ENCODE results near the gene FAM170B.

The FAM170B gene

GRCh38 chr10:49143249-49143648 is 9.4 kb upstream of the FAM170B start:
- TF ChIP-seq CTCF (IDR thresholded peaks at IDR 0.05; ENCODE audit: low read depth, low read length), result no peak
- no peak overlapping the region for H3K4me3 ChIP-seq (ENCODE audit: low read depth, low read length)
- H3K36me3 ChIP-seq, result no peaks in the 10 kb centered on the region
- no peaks in the 10 kb centered on the region for H3K9me3 ChIP-seq
- DNase-seq, result no peak
- H3K4me1 ChIP-seq, result no peaks in the 10 kb centered on the region; the same call in 1 of the 2 replicates
- no peaks in the 10 kb centered on the region for H3K27me3 ChIP-seq

GRCh38 chr10:49141541-49142332 is 7.9 kb upstream of the FAM170B start:
- Histone ChIP-seq H3K4me3 (ENCODE audit: low read depth, low read length) (no peak overlapping the region), H3K9me3 (no peaks in the 10 kb centered on the region), H3K4me1 (no peaks in the 10 kb centered on the region; the same call in 1 of the 2 replicates), H3K27me3 (no peaks in the 10 kb centered on the region), H3K36me3 (no peaks in the 10 kb centered on the region)
- DNase-seq, result no peak
- TF ChIP-seq CTCF (IDR thresholded peaks at IDR 0.05; ENCODE audit: low read depth, low read length), result no peak

- Histone ChIP-seq H3K4me1 (no peaks in the 10 kb centered on the region; the same call in 1 of the 2 replicates), H3K36me3 (no peaks in the 10 kb centered on the region), H3K4me3 (ENCODE audit: low read depth, low read length) (no peak overlapping the region), H3K27me3 (no peaks in the 10 kb centered on the region), H3K9me3 (no peaks in the 10 kb centered on the region)
- no peak for TF ChIP-seq CTCF (IDR thresholded peaks at IDR 0.05; ENCODE audit: low read depth, low read length)
- DNase-seq, result no peak
Measured at GRCh38 chr10:49140304-49141177, 6.7 kb upstream of the FAM170B start.

- no peak for DNase-seq
- no peak for TF ChIP-seq CTCF (IDR thresholded peaks at IDR 0.05; ENCODE audit: low read depth, low read length)
- H3K27me3 ChIP-seq, result no peaks in the 10 kb centered on the region
- H3K36me3 ChIP-seq, result no peaks in the 10 kb centered on the region
- no peak overlapping the region for H3K4me3 ChIP-seq (ENCODE audit: low read depth, low read length)
- no peaks in the 10 kb centered on the region for H3K9me3 ChIP-seq
- H3K4me1 ChIP-seq, result no peaks in the 10 kb centered on the region; the same call in 1 of the 2 replicates
Measured at GRCh38 chr10:49139846-49140195, 6.0 kb upstream of the FAM170B start.

GRCh38 chr10:49139028-49139845 is 5.4 kb upstream of the FAM170B start:
- Histone ChIP-seq H3K36me3 (no peaks in the 10 kb centered on the region), H3K27me3 (no peaks in the 10 kb centered on the region), H3K4me1 (no peaks in the 10 kb centered on the region; the same call in 1 of the 2 replicates), H3K9me3 (no peaks in the 10 kb centered on the region), H3K4me3 (ENCODE audit: low read depth, low read length) (no peak overlapping the region)
- TF ChIP-seq CTCF (IDR thresholded peaks at IDR 0.05; ENCODE audit: low read depth, low read length), result no peak
- no peak for DNase-seq
